Vagina (tissue), 2 donors: ENCODE measurements around the gene SRSF12.

Experiments
- POLR2AphosphoS5 ChIP-seq, 2 donors: sonication (generic); formaldehyde crosslinking; IDR thresholded peaks; one replicate each; pipeline ENCODE4 v1.9.0; 2017; ENCODE audit warnings: antibody characterized with exemption in 2 of 2, mild to moderate bottlenecking in 2 of 2, low read depth in 1 of 2; ENCODE audit not compliant: insufficient read depth in 1 of 2
- TF ChIP-seq, protein P1 (sequence below), 3 experiments: fragments of 450-650 bp in 2 of 3; fragments of 200-600 bp in 1 of 3; sonication (generic) in 1 of 3; IDR thresholded peaks; one replicate each; pipeline ENCODE4 v1.5.1; 2017 to 2019; ENCODE audit warnings: antibody characterized with exemption in 3 of 3, mild to moderate bottlenecking in 2 of 3, moderate library complexity in 2 of 3

DNA sequence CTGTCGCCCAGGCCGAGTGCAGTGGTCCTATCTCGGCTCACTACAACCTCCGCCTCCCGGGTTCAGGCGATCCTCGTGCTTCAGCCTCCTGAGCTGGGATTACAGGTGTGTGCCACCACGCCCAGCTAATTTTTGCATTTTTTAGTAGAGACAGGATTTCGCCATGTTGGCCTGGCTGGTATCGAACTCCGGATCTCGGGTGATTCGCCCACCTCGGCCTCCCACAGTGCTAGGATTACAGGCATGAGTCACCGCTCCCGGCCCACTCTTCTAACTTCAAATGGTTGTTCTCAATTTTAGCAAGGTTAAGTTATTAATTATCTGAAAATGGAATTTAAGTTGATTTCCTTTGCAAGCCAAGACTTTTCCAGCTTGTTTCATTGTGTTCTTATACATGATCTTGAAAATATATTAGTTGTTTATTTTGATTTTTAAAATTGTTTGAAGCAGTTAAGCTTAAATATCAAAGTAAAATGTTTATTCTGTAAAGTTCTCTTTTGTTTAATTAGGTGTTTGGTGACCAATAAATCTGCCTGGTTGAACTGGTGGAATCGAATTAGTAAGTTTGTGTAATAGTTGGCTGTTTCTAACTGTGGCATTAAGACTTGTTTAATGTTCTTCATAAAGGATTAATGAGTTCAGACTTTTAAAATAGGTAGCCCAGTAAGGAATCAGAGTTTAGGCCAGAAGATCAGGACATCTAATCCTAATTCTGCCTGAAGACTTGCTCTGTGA lies 30.3 kb upstream of the SRSF12 start:
- TF ChIP-seq, protein P1, sequence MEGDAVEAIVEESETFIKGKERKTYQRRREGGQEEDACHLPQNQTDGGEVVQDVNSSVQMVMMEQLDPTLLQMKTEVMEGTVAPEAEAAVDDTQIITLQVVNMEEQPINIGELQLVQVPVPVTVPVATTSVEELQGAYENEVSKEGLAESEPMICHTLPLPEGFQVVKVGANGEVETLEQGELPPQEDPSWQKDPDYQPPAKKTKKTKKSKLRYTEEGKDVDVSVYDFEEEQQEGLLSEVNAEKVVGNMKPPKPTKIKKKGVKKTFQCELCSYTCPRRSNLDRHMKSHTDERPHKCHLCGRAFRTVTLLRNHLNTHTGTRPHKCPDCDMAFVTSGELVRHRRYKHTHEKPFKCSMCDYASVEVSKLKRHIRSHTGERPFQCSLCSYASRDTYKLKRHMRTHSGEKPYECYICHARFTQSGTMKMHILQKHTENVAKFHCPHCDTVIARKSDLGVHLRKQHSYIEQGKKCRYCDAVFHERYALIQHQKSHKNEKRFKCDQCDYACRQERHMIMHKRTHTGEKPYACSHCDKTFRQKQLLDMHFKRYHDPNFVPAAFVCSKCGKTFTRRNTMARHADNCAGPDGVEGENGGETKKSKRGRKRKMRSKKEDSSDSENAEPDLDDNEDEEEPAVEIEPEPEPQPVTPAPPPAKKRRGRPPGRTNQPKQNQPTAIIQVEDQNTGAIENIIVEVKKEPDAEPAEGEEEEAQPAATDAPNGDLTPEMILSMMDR (IDR thresholded peaks at IDR 0.05), result no peak
- TF ChIP-seq POLR2AphosphoS5 (IDR thresholded peaks at IDR 0.05; ENCODE audit: insufficient read depth in 1 of 2, low read depth in 1 of 2), result no peak
